Endothelial cell of umbilical vein (primary cell): Measurements from ENCODE around the gene HMGCL. TPM values are rescaled to one million over a fixed set of nuclear protein-coding genes. Genes with fewer than 3 reads are reported as not detected.
A peak's percentile ranks its signal among the peaks of the same experiment; 100 is the strongest.

ENCODE experiments used
- BruUV-seq: library from RNA; stranded (reverse); fragments of 400-500 nt; replicated peaks from 2 replicates; lab custom pipeline; 2021; lab: Mats Ljungman, UMichigan
- CTCF ChIA-PET: fragments of 300-600, 350-600 bp; sonication (Branson Sonifier 250); formaldehyde crosslinking; loops from one replicate; lab custom pipeline; 2021; ENCODE audit warnings: antibody characterized with exemption, inconsistent platforms; lab: Charles Lee
- POLR2A ChIA-PET: fragments of 300-600, 350-600 bp; sonication (Branson Sonifier 250); formaldehyde crosslinking; loops from one replicate; lab custom pipeline; 2021; ENCODE audit warnings: antibody characterized with exemption, inconsistent platforms; lab: Charles Lee
- DNase-seq: peaks from one replicate; pipeline ENCODE4 v3.0.0-alpha.2; 2011; ENCODE audit warnings: low read depth, low spot score
- FAIRE-seq: peaks from 2 replicates; lab custom pipeline; 2011; peaks lifted over from hg19 to GRCh38; lab: Jason Lieb, UNC
- H2AFZ ChIP-seq: 2 replicates; pipeline ENCODE4 v1.6.0; 2012; ENCODE audit warnings: low read depth, low read length, control low read depth, inconsistent platforms
- H3K27ac ChIP-seq: 2 replicates; pipeline ENCODE4 v1.5.1; 2011; ENCODE audit warnings: low read depth, mild to moderate bottlenecking, control low read depth, low read length, moderate library complexity; ENCODE audit not compliant: insufficient read depth
- H3K27me3 ChIP-seq, 2 experiments: 2 replicates each; pipeline versions ENCODE4 v1.6.0 to v1.6.1; 2011; ENCODE audit warnings: low read length in 2 of 2, mixed read lengths in 1 of 2; ENCODE audit not compliant: control insufficient read depth in 2 of 2, insufficient read depth in 2 of 2
- H3K36me3 ChIP-seq, 2 experiments: 2 replicates in 1 of 2; 3 replicates in 1 of 2; pipeline ENCODE4 v1.5.1; 2011; ENCODE audit warnings: low read length in 2 of 2, mild to moderate bottlenecking in 1 of 2, moderate library complexity in 1 of 2; ENCODE audit not compliant: control insufficient read depth in 2 of 2, insufficient read depth in 2 of 2; ENCODE audit errors: extremely low read depth in 1 of 2
- H3K4me1 ChIP-seq: 3 replicates; pipeline ENCODE4 v1.5.1; 2011; ENCODE audit warnings: mild to moderate bottlenecking, low read length; ENCODE audit not compliant: control insufficient read depth, insufficient read depth; ENCODE audit errors: extremely low read depth
- H3K4me2 ChIP-seq: 2 replicates; pipeline ENCODE4 v1.6.1; 2011; ENCODE audit warnings: low read length, control low read depth, mixed read lengths; ENCODE audit not compliant: insufficient read depth
- H3K4me3 ChIP-seq, 3 experiments: fragments of 200-600 bp in 1 of 3; sonication (generic), shearing (Covaris generic) in 1 of 3; replicated peaks in 1 of 3; 2 replicates each; pipeline ENCODE4 v1.5.1; 2011 to 2016; ENCODE audit warnings: control low read depth in 3 of 3, low read length in 3 of 3, mild to moderate bottlenecking in 2 of 3, inconsistent platforms in 1 of 3, low read depth in 1 of 3, moderate library complexity in 1 of 3; ENCODE audit not compliant: insufficient read depth in 1 of 3
- H3K79me2 ChIP-seq: 2 replicates; pipeline ENCODE4 v1.6.0; 2012; ENCODE audit warnings: low read length, inconsistent platforms; ENCODE audit not compliant: control insufficient read depth, insufficient read depth
- H3K9ac ChIP-seq: replicated peaks from 2 replicates; pipeline ENCODE3; 2011; ENCODE audit warnings: low read length, control low read depth; ENCODE audit not compliant: insufficient read depth; ENCODE audit errors: extremely low read depth
- H3K9me1 ChIP-seq: replicated peaks from 3 replicates; pipeline ENCODE4 v1.6.0; 2011; ENCODE audit warnings: mild to moderate bottlenecking, low read length; ENCODE audit not compliant: control insufficient read depth, insufficient read depth; ENCODE audit errors: extremely low read depth
- H3K9me3 ChIP-seq: replicated peaks from 2 replicates; pipeline ENCODE4 v1.5.1; 2012; ENCODE audit warnings: low read length, inconsistent platforms; ENCODE audit not compliant: control insufficient read depth, insufficient read depth
- H4K20me1 ChIP-seq: replicated peaks from 2 replicates; pipeline ENCODE3; 2011; ENCODE audit warnings: mild to moderate bottlenecking, low read length; ENCODE audit not compliant: control insufficient read depth, insufficient read depth; ENCODE audit errors: extremely low read depth
- EZH2 ChIP-seq: IDR thresholded peaks from 2 replicates; pipeline ENCODE4 v1.6.1; 2012; ENCODE audit warnings: borderline replicate concordance, low read depth, mild to moderate bottlenecking, moderate library complexity, low read length, inconsistent platforms; ENCODE audit not compliant: severe bottlenecking
- FOS ChIP-seq: IDR thresholded peaks from 2 replicates; pipeline ENCODE4 v1.6.1; 2011; ENCODE audit warnings: mild to moderate bottlenecking, low read length, moderate library complexity, borderline replicate concordance; ENCODE audit not compliant: insufficient read depth
- GATA2 ChIP-seq: IDR thresholded peaks from 2 replicates; pipeline ENCODE4 v1.7.0; 2011; ENCODE audit warnings: low read depth, mild to moderate bottlenecking, moderate library complexity, mixed read lengths, low read length; ENCODE audit not compliant: insufficient read length, insufficient read depth
- JUN ChIP-seq: IDR thresholded peaks from 2 replicates; pipeline ENCODE4 v1.6.1; 2011; ENCODE audit warnings: borderline replicate concordance, low read depth; ENCODE audit not compliant: insufficient read length, insufficient read depth
- MYC ChIP-seq: IDR thresholded peaks from one replicate; pipeline ENCODE4 v1.6.1; 2011; ENCODE audit warnings: mild to moderate bottlenecking, low read depth, low read length
- POLR2AphosphoS5 ChIP-seq: IDR thresholded peaks from 2 replicates; pipeline ENCODE4 v1.6.1; 2012; ENCODE audit warnings: low read depth, mild to moderate bottlenecking, control low read depth, low read length, moderate library complexity; ENCODE audit not compliant: insufficient read depth
- dilution Hi-C: fragments of 300-500 bp; cut with MboI; formaldehyde crosslinking; loops from one replicate; pipeline ENCODE4 v1.15.0; 2019; ENCODE audit warnings: low sequenced_read_pairs; ENCODE audit not compliant: extremely low pct_ligation_motif_present
- intact Hi-C: fragments of 100-400 bp; cut with micrococcal nuclease; formaldehyde crosslinking; loops from one replicate; pipeline ENCODE4 v1.10.0; 2022
- polyA plus RNA-seq, 4 experiments: library from polyadenylated mRNA; depleted of rRNA in 3 of 4; stranded (reverse) in 3 of 4; unstranded in 1 of 4; fragments of >200 nt; gene quantifications; 2 replicates each; pipeline versions ENCODE4 v1.2.1 to v1.2.3, GENCODE V29; 2011 to 2012; ENCODE audit warnings: missing spikeins in 1 of 4
- total RNA-seq: library from RNA; stranded (reverse); gene quantifications from 2 replicates; pipeline ENCODE4 v1.2.3, GENCODE V29; 2021
- TF ChIP-seq, protein P1 (sequence below): IDR thresholded peaks from 2 replicates; pipeline ENCODE4 v1.6.1; 2011; ENCODE audit not compliant: insufficient read depth, insufficient read length

HMGCL gene
- total and polyA plus RNA-seq, 2 donors (not counting 3 experiments of a cell fraction or from before 2014, with no cell fraction given): 24.2 to 30.0 TPM

DNA sequence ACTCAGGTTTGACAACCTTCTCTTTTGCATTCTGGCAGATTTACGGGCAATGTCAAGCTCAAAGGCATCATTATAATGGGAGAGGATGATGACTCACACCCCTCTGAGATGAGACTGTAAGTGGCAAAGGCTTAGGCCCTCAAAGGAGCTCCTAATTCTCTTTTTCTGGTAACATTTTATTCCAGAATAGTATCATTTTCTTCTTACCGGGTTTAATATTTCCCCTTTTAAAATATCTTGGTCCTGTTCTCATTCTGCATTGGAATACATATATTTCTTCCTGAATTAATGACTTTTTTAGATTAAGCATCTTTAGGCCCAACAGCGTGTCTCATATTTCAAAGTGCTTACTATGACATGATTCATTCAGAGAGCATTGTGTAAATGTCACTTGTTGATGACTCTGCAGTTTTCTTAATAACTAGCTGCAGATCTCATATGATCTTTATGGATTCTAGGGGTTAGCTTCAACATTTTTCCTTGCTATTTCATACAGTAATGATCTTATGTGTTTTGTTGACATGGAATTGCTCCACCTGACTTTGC is 45.3 kb downstream of the HMGCL start:
- POLR2A ChIA-PET: interaction anchor here (0.5 to 3.0 kb wide), 5 partner anchors 10 to 157 kb away, joined by 3 to 16 read pairs (median 4); partner anchors contain the start of gene RPL11
- no peak overlapping the region for H3K9ac ChIP-seq
- dilution Hi-C loops: no loop called here
- H3K4me2 ChIP-seq: peak overlapping the region; percentile 93
- peak overlapping the region in 1 of 3 experiments; percentile 68 for H3K4me3 ChIP-seq
- FAIRE-seq: peak; percentile 60
- H2AFZ ChIP-seq: no peak overlapping the region
- H3K27ac ChIP-seq: peak overlapping the region; percentile 45
- TF ChIP-seq EZH2 (no peak), JUN (peak; percentile 60), GATA2 (no peak), FOS (peak; percentile 72), POLR2AphosphoS5 (no peak), MYC (no peak)
- TF ChIP-seq, protein P1, sequence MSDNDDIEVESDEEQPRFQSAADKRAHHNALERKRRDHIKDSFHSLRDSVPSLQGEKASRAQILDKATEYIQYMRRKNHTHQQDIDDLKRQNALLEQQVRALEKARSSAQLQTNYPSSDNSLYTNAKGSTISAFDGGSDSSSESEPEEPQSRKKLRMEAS: no peak
- no peaks in the 10 kb centered on the region for H3K9me1 ChIP-seq
- no TSS peak for BruUV-seq
- no peaks in the 10 kb centered on the region for H3K9me3 ChIP-seq
- H4K20me1 ChIP-seq: no peaks in the 10 kb centered on the region
- DNase-seq: peak; percentile 24
- H3K27me3 ChIP-seq: no peaks in the 10 kb centered on the region
- CTCF ChIA-PET: interaction anchor here (1.0 to 2.6 kb wide), 6 partner anchors 9 to 137 kb away, joined by 4 to 14 read pairs (median 6); no protein-coding TSS in a partner anchor
- peaks cover 0 to 3% of the 10 kb centered on the region in 2 experiments for H3K36me3 ChIP-seq
- H3K79me2 ChIP-seq: peaks cover 38% of the 10 kb centered on the region
- peaks cover 24% of the 10 kb centered on the region for H3K4me1 ChIP-seq
- intact Hi-C loops: no loop called here
